GM12878 (cell line): ENCODE results near the gene CD276. TPM values are rescaled to one million over a fixed set of nuclear protein-coding genes. Genes with fewer than 3 reads are reported as not detected.

ENCODE experiments used
- ATAC-seq: fragments of 200-7000 bp; cut with Tn5 transposase; 3 replicates; pipeline ENCODE4 v1.9.1; 2020; ENCODE audit warnings: mild to moderate bottlenecking, moderate library complexity
- BruUV-seq: library from RNA; stranded (reverse); fragments of 400-500 nt; replicated peaks from 2 replicates; lab custom pipeline; 2021; lab: Mats Ljungman, UMichigan
- CTCF ChIA-PET: fragments of 300-600 bp; sonication (Branson Sonifier 250); formaldehyde crosslinking; extraction: SDS; loops from one replicate; lab custom pipeline; 2021; ENCODE audit warnings: inconsistent platforms; lab: Yijun Ruan, JAX
- POLR2A ChIA-PET: fragments of 350-600 bp; formaldehyde crosslinking; extraction: SDS; loops from one replicate; lab custom pipeline; 2021; ENCODE audit warnings: inconsistent platforms; lab: Charles Lee
- RAD21 ChIA-PET: fragments of 300-600 bp; sonication (Branson Sonifier 250); formaldehyde crosslinking; loops from one replicate; lab custom pipeline; 2023; ENCODE audit warnings: antibody characterized with exemption; ENCODE audit not compliant: unreplicated experiment; lab: Charles Lee
- SMC1A ChIA-PET: fragments of 300-600 bp; sonication (Branson Sonifier 250); formaldehyde crosslinking; loops from one replicate; lab custom pipeline; 2023; ENCODE audit not compliant: unreplicated experiment, uncharacterized antibody; lab: Charles Lee
- DNase-seq: peaks from one replicate; pipeline ENCODE4 v3.0.0-alpha.2; 2011; ENCODE audit warnings: low read depth, low spot score
- FAIRE-seq: peaks from 3 replicates; lab custom pipeline; 2011; peaks lifted over from hg19 to GRCh38; lab: Jason Lieb, UNC
- H2AFZ ChIP-seq: 2 replicates; pipeline ENCODE4 v1.6.0; 2011; ENCODE audit warnings: low read depth, low read length, control low read depth; ENCODE audit not compliant: control insufficient read depth
- H3K27ac ChIP-seq: 2 replicates; pipeline ENCODE4 v1.5.1; 2011; ENCODE audit warnings: control low read depth; ENCODE audit not compliant: control insufficient read depth, insufficient read depth
- H3K27me3 ChIP-seq, 2 experiments: replicated peaks in 1 of 2; 2 replicates each; pipeline versions ENCODE4 v1.6.0 to v1.6.1; 2011; ENCODE audit warnings: low read length in 1 of 2; ENCODE audit not compliant: control insufficient read depth in 2 of 2, insufficient read depth in 2 of 2
- H3K36me3 ChIP-seq, 2 experiments: 2 replicates each; pipeline ENCODE4 v1.5.1; 2011; ENCODE audit warnings: low read length in 1 of 2; ENCODE audit not compliant: control insufficient read depth in 2 of 2, insufficient read depth in 2 of 2
- H3K4me1 ChIP-seq: 2 replicates; pipeline ENCODE4 v1.6.1; 2011; ENCODE audit warnings: mild to moderate bottlenecking, low read length, moderate library complexity, mixed read lengths; ENCODE audit not compliant: control insufficient read depth, insufficient read depth
- H3K4me2 ChIP-seq: 2 replicates; pipeline ENCODE4 v1.6.0; 2011; ENCODE audit warnings: control low read depth; ENCODE audit not compliant: control insufficient read depth, insufficient read depth
- H3K4me3 ChIP-seq: fragments of 200-600 bp; sonication (generic); 2 replicates; pipeline ENCODE4 v1.5.1; 2016
- H3K79me2 ChIP-seq: 2 replicates; pipeline ENCODE4 v1.6.0; 2011; ENCODE audit warnings: low read length; ENCODE audit not compliant: control insufficient read depth, insufficient read depth
- H3K9ac ChIP-seq: 2 replicates; pipeline ENCODE4 v1.8.0; 2011; ENCODE audit warnings: low read length, control low read depth, mixed read lengths; ENCODE audit not compliant: control insufficient read depth, insufficient read depth
- H3K9me3 ChIP-seq: replicated peaks from 3 replicates; pipeline ENCODE4 v1.5.1; 2011; ENCODE audit warnings: mild to moderate bottlenecking, low read length; ENCODE audit not compliant: control insufficient read depth, insufficient read depth
- H4K20me1 ChIP-seq: 2 replicates; pipeline ENCODE4 v1.6.0; 2011; ENCODE audit not compliant: control insufficient read depth, insufficient read depth
- CBX3 ChIP-seq: fragments of 200-600 bp; sonication (generic); IDR thresholded peaks from 2 replicates; pipeline ENCODE4 v1.6.1; 2016; ENCODE audit warnings: low read depth, borderline replicate concordance
- CHD4 ChIP-seq: fragments of 200-600 bp; sonication (generic); IDR thresholded peaks from 2 replicates; pipeline ENCODE4 v1.6.1; 2016; ENCODE audit warnings: mild to moderate bottlenecking
- E4F1 ChIP-seq: fragments of 450-650 bp; IDR thresholded peaks from 2 replicates; pipeline ENCODE4 v1.6.1; 2018; ENCODE audit warnings: borderline replicate concordance, mild to moderate bottlenecking; ENCODE audit not compliant: partially characterized antibody
- ELK1 ChIP-seq: IDR thresholded peaks from 2 replicates; pipeline ENCODE4 v1.6.1; 2012; ENCODE audit warnings: low read depth, low read length, improper control_type of control experiment
- EP300 ChIP-seq, 2 experiments: fragments of 150-350 bp in 1 of 2; IDR thresholded peaks; 2 replicates each; pipeline ENCODE4 v1.6.1; 2011 to 2012; ENCODE audit warnings: low read depth in 2 of 2, low read length in 2 of 2, borderline replicate concordance in 1 of 2, improper control_type of control experiment in 1 of 2, inconsistent platforms in 1 of 2; ENCODE audit not compliant: control insufficient read depth in 1 of 2
- EZH2 ChIP-seq: IDR thresholded peaks from 2 replicates; pipeline ENCODE4 v1.6.1; 2012; ENCODE audit warnings: low read depth, mild to moderate bottlenecking, control low read depth, inconsistent platforms, low read length, borderline replicate concordance; ENCODE audit not compliant: control insufficient read depth
- HDAC2 ChIP-seq: fragments of 200-600 bp; sonication (generic); IDR thresholded peaks from 2 replicates; pipeline ENCODE4 v1.6.1; 2017
- HSF1 ChIP-seq: fragments of 150-350 bp; IDR thresholded peaks from 2 replicates; pipeline ENCODE4 v1.6.1; 2014; ENCODE audit warnings: mild to moderate bottlenecking, low read depth, low read length
- JUNB ChIP-seq: IDR thresholded peaks from 2 replicates; pipeline ENCODE4 v1.6.1; 2016; ENCODE audit warnings: antibody characterized with exemption, mild to moderate bottlenecking
- MYC ChIP-seq: IDR thresholded peaks from 2 replicates; pipeline ENCODE4 v1.6.1; 2011; ENCODE audit warnings: mild to moderate bottlenecking, low read length, moderate library complexity, inconsistent platforms; ENCODE audit not compliant: insufficient read depth, insufficient replicate concordance, insufficient read length, severe bottlenecking
- NBN ChIP-seq: fragments of 450-650 bp; IDR thresholded peaks from 2 replicates; pipeline ENCODE4 v1.6.1; 2016
- NFYA ChIP-seq: IDR thresholded peaks from 2 replicates; pipeline ENCODE4 v1.6.1; 2011; ENCODE audit warnings: low read depth, mild to moderate bottlenecking, low read length, improper control_type of control experiment, borderline replicate concordance
- POU2F2 ChIP-seq: IDR thresholded peaks from 3 replicates; pipeline ENCODE4 v1.6.1; 2011; ENCODE audit warnings: low read depth, mild to moderate bottlenecking, low read length, borderline replicate concordance
- RBBP5 ChIP-seq: fragments of 200-600 bp; sonication (generic); conservative IDR thresholded peaks from 2 replicates; pipeline ENCODE4 v1.6.1; 2016
- SPI1 ChIP-seq: IDR thresholded peaks from 2 replicates; pipeline ENCODE4 v1.6.1; 2011; ENCODE audit warnings: low read depth, mild to moderate bottlenecking, low read length, moderate library complexity, borderline replicate concordance; ENCODE audit not compliant: insufficient read depth
- ZBED1 ChIP-seq: IDR thresholded peaks from 2 replicates; pipeline ENCODE4 v1.6.1; 2016; ENCODE audit warnings: borderline replicate concordance
- ZNF274 ChIP-seq: IDR thresholded peaks from one replicate; pipeline ENCODE4 v1.8.0; 2011; ENCODE audit not compliant: insufficient read length, insufficient read depth
- ZNF622 ChIP-seq: fragments of 450-650 bp; IDR thresholded peaks from 2 replicates; pipeline ENCODE4 v1.6.1; 2017; ENCODE audit warnings: mild to moderate bottlenecking, inconsistent platforms
- WGBS: methylation state at CpG from one replicate; pipeline ENCODE4 v1.1.6; 2016; ENCODE audit warnings: low lambda C conversion rate; ENCODE audit not compliant: insufficient replicate concordance, insufficient coverage; ENCODE audit errors: missing lambda C conversion rate; 5-methylcytosine and 5-hydroxymethylcytosine counted together
- in situ Hi-C: fragments of 300-500 bp; cut with MboI; formaldehyde crosslinking; loops from 9 replicates; pipeline ENCODE4 v1.14.3; 2018; ENCODE audit warnings: mixed read lengths
- intact Hi-C: fragments of 100-400 bp; cut with micrococcal nuclease; formaldehyde crosslinking; loops from one replicate; pipeline ENCODE4 v1.14.2; 2022; ENCODE audit not compliant: unreplicated experiment
- polyA plus RNA-seq, 11 experiments: library from polyadenylated mRNA; depleted of rRNA in 4 of 11; unstranded in 6 of 11; stranded (reverse) in 5 of 11; fragments of >200 nt; fragmentation: Nextera tagmentation in 4 of 11; fragmentation: Illumina TruSeq in 1 of 11; extraction: Ambion mirVana in 4 of 11; extraction: Trizol in 1 of 11; gene quantifications; 1 replicate in 1 of 11; 2 replicates in 10 of 11; pipeline versions ENCODE4 v1.2.1 to v1.2.3, GENCODE V29; 2011 to 2016; ENCODE audit warnings: inconsistent platforms in 2 of 11, missing spikeins in 2 of 11, low read depth in 1 of 11
- total RNA-seq, 4 experiments: library from RNA; depleted of rRNA in 3 of 4; stranded (reverse); fragments of >200 nt in 3 of 4; fragmentation: Illumina TruSeq in 1 of 4; extraction: Trizol in 1 of 4; gene quantifications; 2 replicates each; pipeline versions ENCODE4 v1.2.1 to v1.2.3, GENCODE V29; 2013 to 2021

CD276 gene
- total and polyA plus RNA-seq, 10 of the 15 experiments (the other 5 are each of a cell fraction or from before 2014, with no cell fraction given), result 0.11 to 3.0 (median 1.2) TPM

- Histone ChIP-seq H3K4me3 (no peak overlapping the region), H3K36me3 (no peaks in the 10 kb centered on the region), H3K9ac (no peak overlapping the region), H3K9me3 (no peaks in the 10 kb centered on the region), H3K79me2 (no peaks in the 10 kb centered on the region), H3K27me3 (peaks cover 2 to 3% of the 10 kb centered on the region in 2 experiments; a peak in 2 of 4 replicates), H2AFZ (no peak overlapping the region), H3K4me1 (no peaks in the 10 kb centered on the region), H4K20me1 (no peaks in the 10 kb centered on the region), H3K4me2 (no peak overlapping the region), H3K27ac (no peak overlapping the region)
- ChIA-PET CTCF (interaction anchor here (0.5 to 3.7 kb wide), 15 partner anchors 8 to 523 kb away, joined by 3 to 103 read pairs (median 7); partner anchors contain the start of gene NPTN), RAD21 (interaction anchor here (0.7 to 1.9 kb wide), 5 partner anchors 20 to 56 kb away, joined by 3 to 19 read pairs (median 4); no protein-coding TSS in a partner anchor), POLR2A (no interaction called here), SMC1A (interaction anchor here (0.6 to 6.1 kb wide), 8 partner anchors 9 to 42 kb away, joined by 3 to 45 read pairs (median 3); no protein-coding TSS in a partner anchor)
- TF ChIP-seq EP300 (IDR thresholded peaks at IDR 0.05; ENCODE audit: borderline replicate concordance in 1 of 2, control insufficient read depth in 1 of 2, low read depth in 2 of 2, low read length in 2 of 2) (no peak), POU2F2 (no peak), EZH2 (no peak), HSF1 (no peak), HDAC2 (no peak), SPI1 (no peak), RBBP5 (no peak), E4F1 (no peak), MYC (no peak), ZBED1 (no peak), ELK1 (no peak), NBN (no peak), JUNB (no peak), CBX3 (no peak), ZNF274 (no peak), CHD4 (no peak), ZNF622 (no peak), NFYA (no peak)
- no TSS peak for BruUV-seq
- FAIRE-seq (no peak), DNase-seq (no peak), ATAC-seq (no peak)
- intact Hi-C loops, result loop anchor here (1.0 kb wide), 1 partner anchor 23 kb away; no protein-coding TSS in a partner anchor
- 28% methylated on average over 2 of the region's 2 CpGs for WGBS
- in situ Hi-C loops, result no loop called here
Observed at GRCh38 chr15:73677733-73678132, 6.5 kb upstream of the CD276 start.
